Measurements from ENCODE around the gene RAB36. TPM values are rescaled to one million over a fixed set of nuclear protein-coding genes. Genes with fewer than 3 reads are reported as not detected.

RAB36 gene
- total and polyA plus RNA-seq, 9 of the 15 experiments (the other 6 are each of a cell fraction or from before 2014, with no cell fraction given), result 0.04 to 0.50 (median 0.08) TPM; not detected in 3

DNA sequence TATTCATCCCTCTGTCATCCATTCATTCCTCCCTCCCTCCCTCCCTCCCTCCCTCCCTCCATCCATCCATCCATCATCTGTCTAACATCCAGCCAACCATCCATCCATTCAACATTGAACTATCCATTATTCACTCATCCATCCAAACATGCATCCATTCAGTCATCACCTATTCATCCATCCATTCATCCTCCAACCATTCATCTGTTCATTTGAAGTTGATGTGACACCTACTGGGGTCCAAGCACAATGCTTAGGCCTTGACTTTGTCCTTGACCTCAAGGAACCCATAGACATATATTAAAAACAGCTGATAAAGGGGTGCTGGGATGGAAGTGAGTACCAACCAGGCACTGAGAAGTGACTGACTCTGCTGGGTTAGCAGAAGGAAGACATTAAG is 61.6 kb downstream of the RAB36 start:
- no peak overlapping the region for H3K4me2 ChIP-seq (ENCODE audit: insufficient read depth, low read length)
- peaks cover 27% of the 10 kb centered on the region for H3K9me1 ChIP-seq (ENCODE audit: control insufficient read depth, insufficient read depth, low read length)
- H3K9ac ChIP-seq (ENCODE audit: insufficient read depth in 1 of 2, low read depth in 2 of 2, low read length in 2 of 2), result no peak overlapping the region
- ATAC-seq, result no peak
- peaks cover 5 to 7% of the 10 kb centered on the region in 2 experiments; a peak in 4 of 5 replicates for H3K4me1 ChIP-seq (replicated peaks in 1 of 2; ENCODE audit: control insufficient read depth in 2 of 2, insufficient read depth in 2 of 2, low read length in 2 of 2)
- H3K36me3 ChIP-seq (ENCODE audit: control insufficient read depth, insufficient read depth, low read length), result peaks cover 53% of the 10 kb centered on the region
- TF ChIP-seq, protein P1, sequence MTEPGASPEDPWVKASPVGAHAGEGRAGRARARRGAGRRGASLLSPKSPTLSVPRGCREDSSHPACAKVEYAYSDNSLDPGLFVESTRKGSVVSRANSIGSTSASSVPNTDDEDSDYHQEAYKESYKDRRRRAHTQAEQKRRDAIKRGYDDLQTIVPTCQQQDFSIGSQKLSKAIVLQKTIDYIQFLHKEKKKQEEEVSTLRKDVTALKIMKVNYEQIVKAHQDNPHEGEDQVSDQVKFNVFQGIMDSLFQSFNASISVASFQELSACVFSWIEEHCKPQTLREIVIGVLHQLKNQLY (CRISPR knock-in tag; conservative IDR thresholded peaks at IDR 0.05), result peak in 1 of 2 experiments; percentile 67; a peak in 1 of 4 replicates
- TF ChIP-seq ZNF23 (CRISPR knock-in tag; IDR thresholded peaks at IDR 0.05) (no peak), POLR2B (IDR thresholded peaks at IDR 0.05; ENCODE audit: low read depth, partially characterized antibody) (no peak), PML (IDR thresholded peaks at IDR 0.05; ENCODE audit: low read length) (no peak)
- TF ChIP-seq, protein P2, sequence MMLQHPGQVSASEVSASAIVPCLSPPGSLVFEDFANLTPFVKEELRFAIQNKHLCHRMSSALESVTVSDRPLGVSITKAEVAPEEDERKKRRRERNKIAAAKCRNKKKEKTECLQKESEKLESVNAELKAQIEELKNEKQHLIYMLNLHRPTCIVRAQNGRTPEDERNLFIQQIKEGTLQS (IDR thresholded peaks at IDR 0.05), result no peak
- TF ChIP-seq, protein P2 (CRISPR knock-in tag; conservative IDR thresholded peaks at IDR 0.05), result peak; percentile 61; the same call in 1 of the 2 replicates
- ChIA-PET POLR2A (interaction anchor here (0.7 to 86.5 kb wide), 5 partner anchors 6 to 136 kb away, joined by 3 to 3476 read pairs (median 5); partner anchors contain the start of genes BCR and RAB36), CTCF (ENCODE audit: low intra/inter-chr PET ratio) (interaction anchor here (0.7 kb wide), 1 partner anchor 68 kb away, joined by 4 read pairs; no protein-coding TSS in a partner anchor)
- FAIRE-seq, result no peak
- H3K27me3 ChIP-seq (ENCODE audit: control insufficient read depth in 2 of 2, insufficient read depth in 2 of 2, low read length in 2 of 2), result no peaks in the 10 kb centered on the region; a peak in 1 of 5 replicates
- no peak overlapping the region for H2AFZ ChIP-seq (ENCODE audit: low read depth, low read length)
- H3K79me2 ChIP-seq (ENCODE audit: control insufficient read depth, insufficient read depth, low read length), result peaks cover 70% of the 10 kb centered on the region
- DNase-seq (ENCODE audit: extremely low read depth in 1 of 4, low spot score in 3 of 4), result peak in 2 of 4 experiments; percentile 53 to 54
- no TSS peak for BruUV-seq (replicated peaks)
- H4K20me1 ChIP-seq (replicated peaks; ENCODE audit: control insufficient read depth, insufficient read depth, low read length), result peaks cover 46% of the 10 kb centered on the region
- H3K9me3 ChIP-seq (replicated peaks; ENCODE audit: control insufficient read depth, insufficient read depth, low read depth, low read length), result no peaks in the 10 kb centered on the region
- in situ Hi-C loops (cut with MboI) (no loop called here), intact Hi-C loops (cut with micrococcal nuclease) (no loop called here)
- no peak overlapping the region for H3K4me3 ChIP-seq
- H3K27ac ChIP-seq (ENCODE audit: extremely low read depth, low read depth, low read length), result no peak overlapping the region

Measured in K562 (cell line).